ENCODE data around the gene NHLRC3. TPM values are rescaled to one million over a fixed set of nuclear protein-coding genes. Genes with fewer than 3 reads are reported as not detected.

Gene NHLRC3
- total and polyA plus RNA-seq, 2 of the 8 experiments (the other 6 are each of a cell fraction or from before 2014, with no cell fraction given) = 13.1 to 16.9 TPM

- no peak for TF ChIP-seq GTF2F1 (IDR thresholded peaks at IDR 0.05; ENCODE audit: borderline replicate concordance, low read depth, low read length)
- TF ChIP-seq KDM5A (IDR thresholded peaks at IDR 0.05; ENCODE audit: low read length) = 0 out of 2 replicates have a peak, but pooled peaks have one; percentile 16
- no peak for TF ChIP-seq CHD2 (IDR thresholded peaks at IDR 0.05; ENCODE audit: low read length)
- TF ChIP-seq RBBP5 (IDR thresholded peaks at IDR 0.05; ENCODE audit: borderline replicate concordance, low read depth, low read length) = no peak
- TF ChIP-seq HDAC6 (IDR thresholded peaks at IDR 0.05; ENCODE audit: low read depth, low read length) = no peak
- TF ChIP-seq NANOG (IDR thresholded peaks at IDR 0.05; ENCODE audit: insufficient read depth, low read depth, low read length, poor library complexity, severe bottlenecking) = no peak
- no peak for TF ChIP-seq SP4 (IDR thresholded peaks at IDR 0.05; ENCODE audit: low read length)
- no peak for TF ChIP-seq SUZ12 (IDR thresholded peaks at IDR 0.05; ENCODE audit: low read length)
- no peak for TF ChIP-seq CBX5 (IDR thresholded peaks at IDR 0.05; ENCODE audit: low read depth, low read length)
These were observed 344 bp downstream of the NHLRC3 start (continued) for GRCh38 chr13:39038569-39039030.
